Measurements from ENCODE around the gene SMAD6. TPM values are rescaled to one million over a fixed set of nuclear protein-coding genes. Genes with fewer than 3 reads are reported as not detected.

Gene SMAD6
- total and polyA plus RNA-seq, 9 of the 15 experiments (the other 6 are each of a cell fraction or from before 2014, with no cell fraction given), result 0.10 to 15.5 (median 3.7) TPM

DNA sequence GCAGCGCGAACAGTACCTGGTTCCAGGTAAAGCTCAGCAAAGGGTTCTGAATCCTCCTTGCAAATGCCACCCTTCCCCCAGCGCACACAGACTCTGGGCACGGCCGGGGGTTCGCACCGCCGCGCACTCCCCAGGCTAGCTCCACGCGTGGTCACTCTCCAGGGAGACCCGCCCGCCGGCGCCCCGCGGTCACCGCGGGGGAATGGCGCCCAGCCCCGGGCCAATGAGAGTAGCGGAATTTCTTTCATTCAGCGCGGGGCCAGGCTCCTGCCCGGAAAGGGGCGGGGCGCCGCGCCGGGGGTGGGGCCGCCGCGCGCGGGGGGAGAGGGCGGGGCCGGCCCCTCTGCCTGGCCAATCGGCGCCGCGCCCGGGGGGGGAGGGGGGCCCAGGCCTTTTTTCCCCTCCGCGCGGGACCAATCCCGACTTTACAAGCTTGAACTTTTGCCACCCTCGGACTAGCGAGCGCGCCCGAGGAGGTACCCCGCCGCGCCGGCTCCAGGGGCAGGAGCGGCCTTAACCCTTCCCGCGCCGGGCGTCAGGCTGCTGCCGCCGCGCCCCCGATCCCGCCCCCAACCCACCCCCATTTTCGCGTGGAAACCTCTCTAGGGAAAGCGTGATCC, 1.1 kb upstream of the SMAD6 start (continued):
- TF ChIP-seq, protein P1, sequence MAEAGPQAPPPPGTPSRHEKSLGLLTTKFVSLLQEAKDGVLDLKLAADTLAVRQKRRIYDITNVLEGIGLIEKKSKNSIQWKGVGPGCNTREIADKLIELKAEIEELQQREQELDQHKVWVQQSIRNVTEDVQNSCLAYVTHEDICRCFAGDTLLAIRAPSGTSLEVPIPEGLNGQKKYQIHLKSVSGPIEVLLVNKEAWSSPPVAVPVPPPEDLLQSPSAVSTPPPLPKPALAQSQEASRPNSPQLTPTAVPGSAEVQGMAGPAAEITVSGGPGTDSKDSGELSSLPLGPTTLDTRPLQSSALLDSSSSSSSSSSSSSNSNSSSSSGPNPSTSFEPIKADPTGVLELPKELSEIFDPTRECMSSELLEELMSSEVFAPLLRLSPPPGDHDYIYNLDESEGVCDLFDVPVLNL (CRISPR knock-in tag; IDR thresholded peaks at IDR 0.05; ENCODE audit: low read depth), result no peak
- no peak for TF ChIP-seq KLF16 (IDR thresholded peaks at IDR 0.05)
- TF ChIP-seq POU5F1 (IDR thresholded peaks at IDR 0.05; ENCODE audit: borderline replicate concordance, low read depth, low read length, partially characterized antibody), result no peak
- 0 out of 2 replicates have a peak, but pooled peaks have one; percentile 25 for TF ChIP-seq ZEB2 (IDR thresholded peaks at IDR 0.05)
- TF ChIP-seq JUND (IDR thresholded peaks at IDR 0.05; ENCODE audit: borderline replicate concordance, low read depth, low read length), result no peak
- TF ChIP-seq JUND (tag; IDR thresholded peaks at IDR 0.05; ENCODE audit: borderline replicate concordance, low read depth, low read length), result no peak
- no peak for TF ChIP-seq NEUROD1 (IDR thresholded peaks at IDR 0.05; ENCODE audit: borderline replicate concordance, low read depth, low read length, partially characterized antibody)
- no peak for TF ChIP-seq KLF10 (CRISPR knock-in tag; IDR thresholded peaks at IDR 0.05)
- TF ChIP-seq, protein P2, sequence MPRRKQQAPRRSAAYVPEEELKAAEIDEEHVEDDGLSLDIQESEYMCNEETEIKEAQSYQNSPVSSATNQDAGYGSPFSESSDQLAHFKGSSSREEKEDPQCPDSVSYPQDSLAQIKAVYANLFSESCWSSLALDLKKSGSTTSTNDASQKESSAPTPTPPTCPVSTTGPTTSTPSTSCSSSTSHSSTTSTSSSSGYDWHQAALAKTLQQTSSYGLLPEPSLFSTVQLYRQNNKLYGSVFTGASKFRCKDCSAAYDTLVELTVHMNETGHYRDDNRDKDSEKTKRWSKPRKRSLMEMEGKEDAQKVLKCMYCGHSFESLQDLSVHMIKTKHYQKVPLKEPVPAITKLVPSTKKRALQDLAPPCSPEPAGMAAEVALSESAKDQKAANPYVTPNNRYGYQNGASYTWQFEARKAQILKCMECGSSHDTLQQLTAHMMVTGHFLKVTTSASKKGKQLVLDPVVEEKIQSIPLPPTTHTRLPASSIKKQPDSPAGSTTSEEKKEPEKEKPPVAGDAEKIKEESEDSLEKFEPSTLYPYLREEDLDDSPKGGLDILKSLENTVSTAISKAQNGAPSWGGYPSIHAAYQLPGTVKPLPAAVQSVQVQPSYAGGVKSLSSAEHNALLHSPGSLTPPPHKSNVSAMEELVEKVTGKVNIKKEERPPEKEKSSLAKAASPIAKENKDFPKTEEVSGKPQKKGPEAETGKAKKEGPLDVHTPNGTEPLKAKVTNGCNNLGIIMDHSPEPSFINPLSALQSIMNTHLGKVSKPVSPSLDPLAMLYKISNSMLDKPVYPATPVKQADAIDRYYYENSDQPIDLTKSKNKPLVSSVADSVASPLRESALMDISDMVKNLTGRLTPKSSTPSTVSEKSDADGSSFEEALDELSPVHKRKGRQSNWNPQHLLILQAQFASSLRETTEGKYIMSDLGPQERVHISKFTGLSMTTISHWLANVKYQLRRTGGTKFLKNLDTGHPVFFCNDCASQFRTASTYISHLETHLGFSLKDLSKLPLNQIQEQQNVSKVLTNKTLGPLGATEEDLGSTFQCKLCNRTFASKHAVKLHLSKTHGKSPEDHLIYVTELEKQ (CRISPR knock-in tag; IDR thresholded peaks at IDR 0.05), result no peak
- 0 out of 2 replicates have a peak, but pooled peaks have one; percentile 34 for TF ChIP-seq ATF7 (IDR thresholded peaks at IDR 0.05)
- TF ChIP-seq TARDBP (IDR thresholded peaks at IDR 0.05), result 0 out of 2 replicates have a peak, but pooled peaks have one; percentile 71
- TF ChIP-seq SMAD4 (CRISPR knock-in tag; conservative IDR thresholded peaks at IDR 0.05), result 0 out of 2 replicates have a peak, but pooled peaks have one; percentile 31
- no peak for TF ChIP-seq BCOR (IDR thresholded peaks at IDR 0.05)
- TF ChIP-seq LEF1 (IDR thresholded peaks at IDR 0.05), result no peak
- TF ChIP-seq RBFOX2 (IDR thresholded peaks at IDR 0.05; ENCODE audit: low read depth, low read length), result peak; percentile 66
- TF ChIP-seq ELF2 (CRISPR knock-in tag; IDR thresholded peaks at IDR 0.05), result no peak
- TF ChIP-seq, protein P3, sequence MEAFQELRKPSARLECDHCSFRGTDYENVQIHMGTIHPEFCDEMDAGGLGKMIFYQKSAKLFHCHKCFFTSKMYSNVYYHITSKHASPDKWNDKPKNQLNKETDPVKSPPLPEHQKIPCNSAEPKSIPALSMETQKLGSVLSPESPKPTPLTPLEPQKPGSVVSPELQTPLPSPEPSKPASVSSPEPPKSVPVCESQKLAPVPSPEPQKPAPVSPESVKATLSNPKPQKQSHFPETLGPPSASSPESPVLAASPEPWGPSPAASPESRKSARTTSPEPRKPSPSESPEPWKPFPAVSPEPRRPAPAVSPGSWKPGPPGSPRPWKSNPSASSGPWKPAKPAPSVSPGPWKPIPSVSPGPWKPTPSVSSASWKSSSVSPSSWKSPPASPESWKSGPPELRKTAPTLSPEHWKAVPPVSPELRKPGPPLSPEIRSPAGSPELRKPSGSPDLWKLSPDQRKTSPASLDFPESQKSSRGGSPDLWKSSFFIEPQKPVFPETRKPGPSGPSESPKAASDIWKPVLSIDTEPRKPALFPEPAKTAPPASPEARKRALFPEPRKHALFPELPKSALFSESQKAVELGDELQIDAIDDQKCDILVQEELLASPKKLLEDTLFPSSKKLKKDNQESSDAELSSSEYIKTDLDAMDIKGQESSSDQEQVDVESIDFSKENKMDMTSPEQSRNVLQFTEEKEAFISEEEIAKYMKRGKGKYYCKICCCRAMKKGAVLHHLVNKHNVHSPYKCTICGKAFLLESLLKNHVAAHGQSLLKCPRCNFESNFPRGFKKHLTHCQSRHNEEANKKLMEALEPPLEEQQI (IDR thresholded peaks at IDR 0.05), result no peak
- TF ChIP-seq POLR2H (tag; IDR thresholded peaks at IDR 0.05; ENCODE audit: low read depth), result no peak
- peak; percentile 77; the same call in 1 of the 2 replicates for TF ChIP-seq ZBTB7A (IDR thresholded peaks at IDR 0.05; ENCODE audit: borderline replicate concordance, control insufficient read depth, low read depth, low read length)
- TF ChIP-seq, protein P4, sequence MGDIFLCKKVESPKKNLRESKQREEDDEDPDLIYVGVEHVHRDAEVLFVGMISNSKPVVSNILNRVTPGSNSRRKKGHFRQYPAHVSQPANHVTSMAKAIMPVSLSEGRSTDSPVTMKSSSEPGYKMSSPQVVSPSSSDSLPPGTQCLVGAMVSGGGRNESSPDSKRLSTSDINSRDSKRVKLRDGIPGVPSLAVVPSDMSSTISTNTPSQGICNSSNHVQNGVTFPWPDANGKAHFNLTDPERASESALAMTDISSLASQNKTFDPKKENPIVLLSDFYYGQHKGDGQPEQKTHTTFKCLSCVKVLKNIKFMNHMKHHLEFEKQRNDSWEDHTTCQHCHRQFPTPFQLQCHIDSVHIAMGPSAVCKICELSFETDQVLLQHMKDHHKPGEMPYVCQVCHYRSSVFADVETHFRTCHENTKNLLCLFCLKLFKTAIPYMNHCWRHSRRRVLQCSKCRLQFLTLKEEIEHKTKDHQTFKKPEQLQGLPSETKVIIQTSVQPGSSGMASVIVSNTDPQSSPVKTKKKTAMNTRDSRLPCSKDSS (IDR thresholded peaks at IDR 0.05; ENCODE audit: low read depth, partially characterized antibody), result no peak
- TF ChIP-seq KAT7 (CRISPR knock-in tag; IDR thresholded peaks at IDR 0.05; ENCODE audit: borderline replicate concordance), result no peak

Measured in K562 (cell line).